NCI-H82 treated with DMSO at 0.1 percent for 48 hours (cell line): ENCODE results near the gene RPS6KC1.
"Not testable (repeated sequence)": the region's sequence is repeated elsewhere in the genome, so short reads cannot be mapped to it uniquely, and the experiment has no call there.

Experiments
- DNase-seq: peaks from one replicate; lab custom pipeline; 2025; ENCODE audit not compliant: unreplicated experiment; lab: John Stamatoyannopoulos, UW

Gene RPS6KC1

GRCh38 chr1:213200630-213201029 lies 149.6 kb downstream of the RPS6KC1 start:
- no peak for DNase-seq

- DNase-seq = no peak
Measured at GRCh38 chr1:213201380-213202155, 150.5 kb downstream of the RPS6KC1 start.

- no peak for DNase-seq
Measured at GRCh38 chr1:213211201-213211600, 160.2 kb downstream of the RPS6KC1 start.

GRCh38 chr1:213219076-213219475 lies 168.0 kb downstream of the RPS6KC1 start:
- DNase-seq = not testable (repeated sequence)

- DNase-seq = no peak
Measured at GRCh38 chr1:213221209-213221608, 170.2 kb downstream of the RPS6KC1 start.

DNA sequence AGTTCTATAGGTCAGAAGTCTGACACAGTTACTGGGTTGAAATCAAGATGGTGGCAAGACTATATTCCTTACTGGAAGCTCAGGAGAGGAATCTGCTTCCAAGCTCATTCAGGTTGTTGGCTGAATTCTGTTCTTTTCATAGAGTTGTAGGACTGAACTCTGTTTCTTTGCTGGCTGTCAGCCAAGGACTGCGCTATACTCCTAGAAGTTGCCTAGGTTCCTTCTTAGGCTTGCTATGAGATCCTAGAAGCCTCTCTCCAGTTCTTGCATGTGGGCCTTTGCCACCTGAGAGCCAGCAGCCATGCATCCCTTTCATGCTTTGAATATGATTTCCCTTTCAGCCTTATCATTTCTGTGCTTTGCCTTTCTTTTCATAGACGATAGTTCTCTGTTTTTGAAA lies 176.4 kb downstream of the RPS6KC1 start:
- no peak for DNase-seq

- no peak for DNase-seq
Measured at GRCh38 chr1:213231795-213232231, 180.8 kb downstream of the RPS6KC1 start.

DNA sequence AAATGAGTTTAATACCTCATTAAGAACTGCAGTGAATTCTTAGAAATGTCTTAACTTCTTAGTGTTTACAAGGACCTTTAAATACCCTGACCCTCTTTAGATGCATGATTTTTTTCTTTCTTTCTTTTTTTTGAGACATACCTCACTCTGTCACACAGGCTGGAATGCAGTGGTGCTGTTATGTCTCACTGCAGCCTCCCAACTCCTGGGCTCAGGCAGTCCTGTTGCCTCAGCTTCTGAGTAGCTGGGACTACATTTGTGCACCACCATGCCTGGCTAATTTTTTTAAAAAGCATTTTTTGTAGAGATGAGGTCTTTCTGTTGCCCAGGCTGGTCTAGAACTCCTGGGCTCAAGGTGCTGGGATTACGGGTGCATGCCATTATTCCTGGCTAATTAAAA lies 191.8 kb downstream of the RPS6KC1 start:
- DNase-seq = no peak

DNA sequence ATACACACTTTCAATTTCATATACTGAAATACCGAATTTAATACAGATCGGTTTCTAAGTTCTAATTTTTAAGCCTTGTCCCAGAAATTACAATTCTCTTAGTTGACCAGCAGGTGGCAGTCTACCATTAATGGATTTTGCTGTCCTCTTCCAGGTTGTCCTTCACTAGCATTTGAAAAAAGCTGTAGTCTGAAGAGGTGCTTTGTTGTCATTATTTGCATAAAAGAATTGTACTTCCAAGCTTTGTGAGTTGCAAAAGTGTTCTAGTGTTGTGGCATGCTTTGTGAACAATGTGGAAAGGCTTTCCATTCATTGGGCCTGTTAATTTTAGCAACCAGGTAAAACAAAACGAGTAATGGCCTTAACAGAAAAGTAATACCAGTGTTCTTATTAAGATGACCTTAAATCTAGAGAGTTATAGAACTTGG lies 193.6 kb downstream of the RPS6KC1 start:
- DNase-seq = peak; percentile 38

DNA sequence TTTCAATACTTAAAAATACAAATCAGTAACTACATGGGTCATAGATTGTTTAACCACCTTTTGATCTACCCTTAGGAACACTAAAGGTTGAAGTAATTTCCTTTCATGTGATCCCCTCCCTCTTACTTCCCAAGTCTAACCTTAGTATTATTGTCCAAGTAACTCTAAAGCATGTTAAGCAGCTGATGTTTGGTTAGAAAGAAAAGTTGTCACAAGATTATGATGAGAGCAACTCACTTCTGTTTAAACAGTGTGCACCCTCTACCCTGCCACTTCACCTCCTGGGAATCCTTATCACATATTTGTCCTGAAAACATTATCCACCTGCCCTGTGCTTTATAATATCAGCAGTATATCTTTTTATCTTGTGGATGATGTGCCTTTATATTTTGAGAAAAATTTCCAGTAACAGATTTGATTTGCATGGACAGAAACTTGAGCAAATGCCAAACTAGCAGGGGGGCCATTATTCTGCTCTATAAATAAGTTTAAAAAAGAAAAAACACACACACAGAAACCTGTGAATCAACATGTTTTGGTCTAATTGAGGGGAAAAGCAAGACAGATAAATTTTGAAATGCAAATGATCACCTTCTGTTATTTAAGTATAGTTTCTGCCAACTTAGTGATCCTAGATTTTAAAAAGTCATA lies 194.3 kb downstream of the RPS6KC1 start:
- no peak for DNase-seq

DNA sequence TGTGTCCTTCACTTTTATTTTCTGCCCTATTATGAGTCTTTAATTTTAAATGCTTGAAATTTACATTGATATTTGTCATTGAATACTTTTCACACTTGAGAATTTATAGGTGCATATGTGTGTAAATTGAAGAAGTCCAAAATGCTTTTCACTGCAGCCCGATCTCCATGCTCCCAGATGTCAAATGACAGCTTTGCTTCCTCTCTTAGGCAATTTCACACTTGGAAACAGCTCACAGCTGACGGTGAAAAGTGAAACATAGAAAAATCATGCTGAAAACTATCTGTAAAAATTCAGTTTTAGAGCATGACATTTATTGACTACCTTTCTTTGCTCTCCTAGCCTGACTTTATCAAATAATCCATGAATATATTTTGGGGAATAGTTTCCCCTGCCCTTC lies 196.0 kb downstream of the RPS6KC1 start:
- DNase-seq = no peak

DNA sequence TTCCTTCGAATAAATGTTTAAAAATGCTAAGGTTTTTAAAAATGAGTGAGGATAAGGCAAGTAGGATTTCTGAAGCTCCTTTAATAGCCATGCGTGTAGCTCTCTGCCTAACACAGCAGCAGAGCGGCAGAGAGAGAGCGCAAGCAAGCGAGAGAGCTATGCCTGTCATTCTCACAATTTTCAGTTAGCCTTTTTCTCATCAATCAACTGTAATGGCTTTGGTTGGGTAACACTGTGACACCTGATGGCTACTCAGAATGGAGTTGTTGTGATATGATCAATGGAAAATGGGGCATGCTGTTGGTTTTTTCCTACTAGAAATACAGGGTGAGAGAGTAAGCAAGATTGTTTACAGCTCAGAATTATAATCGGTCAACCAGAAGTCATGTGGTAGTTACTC lies 198.4 kb downstream of the RPS6KC1 start:
- no peak for DNase-seq

DNA sequence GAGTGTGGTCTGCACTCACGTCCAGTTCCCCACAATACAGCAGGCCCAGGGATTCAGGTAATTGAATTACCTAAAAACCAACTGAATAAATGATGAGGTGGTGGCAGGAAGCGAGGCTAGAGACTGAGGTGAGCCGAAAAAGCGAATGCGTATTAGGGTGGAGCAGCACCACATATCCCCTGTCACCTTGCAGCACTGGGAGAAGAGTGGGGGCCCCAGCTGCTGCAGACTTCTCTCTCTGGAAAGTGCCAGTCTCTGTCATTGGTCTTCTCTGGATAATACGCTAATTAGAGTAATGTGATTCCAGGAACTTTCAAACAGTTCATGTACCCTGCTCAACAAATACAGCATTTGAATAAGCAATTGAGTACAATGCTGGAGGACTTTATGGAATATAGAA lies 199.0 kb downstream of the RPS6KC1 start:
- DNase-seq = no peak

DNA sequence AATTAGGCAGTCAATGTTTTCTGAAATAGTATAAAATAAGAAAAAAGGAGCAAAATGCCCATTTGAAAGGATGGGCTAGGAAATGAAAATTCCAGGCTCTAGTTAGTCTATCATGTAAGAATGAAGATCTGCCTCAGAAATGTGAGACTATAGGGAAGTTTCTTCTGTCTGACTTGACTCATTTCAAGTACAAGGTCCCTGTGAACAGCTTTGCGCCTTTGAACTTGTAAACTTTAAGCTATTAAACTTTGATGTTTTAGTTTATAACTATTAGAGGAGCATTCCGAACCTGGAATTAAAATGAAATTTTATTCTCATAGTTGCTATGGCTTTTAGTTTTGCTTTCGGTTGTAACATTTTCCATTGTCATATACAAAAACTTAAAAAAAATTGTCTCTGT lies 199.4 kb downstream of the RPS6KC1 start:
- no peak for DNase-seq

DNA sequence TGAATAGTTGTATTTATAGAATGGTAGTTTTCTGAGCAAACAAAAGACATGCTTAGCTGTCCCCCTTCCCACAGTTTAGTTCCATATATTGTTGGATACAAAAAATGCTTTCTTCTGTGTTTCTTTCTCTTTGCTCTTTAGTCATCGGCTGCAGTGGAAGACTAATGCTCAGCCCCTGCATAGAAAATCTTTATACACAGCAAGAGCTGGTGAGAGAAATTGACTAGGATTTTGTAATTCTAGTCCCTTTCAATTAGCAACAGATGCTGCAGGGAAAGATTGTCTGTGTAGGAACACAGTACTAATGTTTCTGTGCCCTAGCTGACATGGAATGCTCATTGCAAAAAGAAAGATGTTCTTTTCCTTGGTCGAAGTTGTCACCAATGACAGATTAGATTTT lies 200.9 kb downstream of the RPS6KC1 start:
- DNase-seq = no peak

DNA sequence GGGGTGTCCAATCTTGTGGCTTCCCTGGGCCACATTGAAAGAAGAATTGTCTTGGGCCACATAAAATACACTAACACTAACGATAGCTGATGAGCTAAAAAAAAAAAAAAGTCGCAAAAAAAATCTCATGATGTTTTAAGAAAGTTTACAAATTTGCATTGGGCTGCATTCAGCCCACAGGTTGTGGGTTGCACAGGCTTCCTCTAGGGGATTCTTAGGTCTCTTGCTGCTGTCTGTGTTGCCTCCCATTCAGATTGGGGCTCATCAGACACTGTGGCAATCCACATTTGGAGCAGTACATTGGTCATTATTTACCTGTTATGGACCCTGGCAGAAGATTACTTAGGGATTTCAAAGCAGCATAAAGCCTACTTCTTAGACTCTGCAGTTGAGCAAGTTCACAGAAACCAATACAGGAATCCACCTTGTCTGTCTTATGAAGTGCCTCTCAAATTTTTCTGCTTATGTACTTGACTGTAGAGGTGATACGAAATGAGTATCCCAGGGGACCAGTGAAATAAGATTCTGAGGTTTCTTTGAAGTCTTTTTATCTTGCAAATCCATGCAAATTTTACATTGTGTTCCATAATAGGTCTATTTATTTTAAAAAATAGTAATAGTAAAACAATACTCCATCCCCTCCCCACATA lies 205.5 kb downstream of the RPS6KC1 start:
- no peak for DNase-seq

- DNase-seq = no peak
Measured at GRCh38 chr1:213260311-213261075, 209.5 kb downstream of the RPS6KC1 start.

GRCh38 chr1:213264531-213264930 lies 213.5 kb downstream of the RPS6KC1 start:
- no peak for DNase-seq

DNA sequence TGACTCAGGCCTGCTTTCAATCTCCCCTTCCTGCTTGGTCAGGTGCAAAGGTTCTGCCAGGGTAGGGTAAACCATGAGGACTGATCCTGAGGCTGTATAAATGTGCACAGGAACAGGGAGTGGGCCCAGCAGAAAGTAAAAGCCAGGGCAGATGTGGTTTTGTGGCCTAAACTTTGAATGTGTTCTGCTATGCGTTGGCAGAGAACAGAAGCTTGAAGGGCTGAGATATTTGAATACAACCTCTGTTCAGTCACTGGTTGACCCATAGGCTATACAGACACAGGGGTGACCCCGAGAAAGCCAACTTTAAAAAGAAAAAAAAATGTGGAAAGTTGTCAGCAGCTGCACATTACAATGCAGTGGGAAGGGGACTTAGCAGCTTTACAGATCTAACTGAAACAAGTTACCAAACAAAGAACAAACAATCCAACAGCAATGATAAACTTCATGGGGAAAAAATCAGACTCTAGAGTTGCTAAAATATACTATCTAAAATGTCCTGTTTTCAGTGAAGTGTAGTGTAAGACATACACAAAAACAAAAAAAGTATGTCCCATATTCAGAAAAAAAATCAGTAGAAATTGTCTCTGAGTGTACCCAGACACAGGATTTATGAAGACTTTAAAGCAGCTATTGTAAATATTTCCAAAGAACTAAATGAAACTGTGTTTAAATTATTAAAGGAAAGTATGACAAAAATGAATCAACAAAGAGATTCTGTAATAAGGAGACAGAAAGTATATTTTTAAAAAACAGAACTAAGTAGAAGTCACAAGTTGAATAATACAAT lies 216.1 kb downstream of the RPS6KC1 start:
- no peak for DNase-seq

DNA sequence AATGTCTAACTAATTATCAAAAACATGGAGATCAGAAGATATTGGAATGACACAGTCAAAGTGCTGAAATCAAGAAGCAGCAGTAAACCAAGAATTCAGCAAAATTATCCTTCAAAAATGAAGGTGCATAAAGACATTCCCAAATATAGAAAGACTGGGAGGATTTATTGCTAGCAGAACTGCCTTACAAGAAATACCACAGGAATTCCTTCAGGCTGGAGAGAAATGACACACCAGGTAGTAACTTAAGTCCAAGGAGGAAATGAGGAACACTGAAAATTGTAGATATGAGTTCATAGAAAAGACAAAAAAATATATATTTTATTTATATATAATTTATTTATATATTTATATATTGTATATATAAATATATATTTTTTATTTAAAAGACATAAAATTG lies 217.2 kb downstream of the RPS6KC1 start:
- DNase-seq = no peak

- no peak for DNase-seq
Measured at GRCh38 chr1:213269829-213270228, 218.8 kb downstream of the RPS6KC1 start.
